Left colon (tissue), 2 donors: ENCODE measurements around the gene BCAR1. TPM values are rescaled to one million over a fixed set of nuclear protein-coding genes. Genes with fewer than 3 reads are reported as not detected.
"Not testable (repeated sequence)": the region's sequence is repeated elsewhere in the genome, so short reads cannot be mapped to it uniquely, and the experiment has no call there.

ENCODE experiments used
- ATAC-seq: fragments of 200-7000 bp; cut with Tn5 transposase; one replicate; pipeline ENCODE4 v1.9.1; 2020; ENCODE audit warnings: mild to moderate bottlenecking, moderate library complexity
- DNase-seq, 2 donors: peaks; one replicate each; pipeline ENCODE4 v3.0.0-alpha.2; 2020
- intact Hi-C, 2 donors: fragments of 100-400 bp; cut with DNase I in 1 of 2; cut with micrococcal nuclease in 1 of 2; formaldehyde crosslinking; loops; one replicate each; pipeline versions ENCODE4 v1.11.2 to v1.14.0; 2022; cut with DNase I, micrococcal nuclease
- total RNA-seq, 2 donors: library from RNA; stranded (reverse); fragmentation: NEBNext Ultra II Directional; extraction: Animal tissue kit (Norgen Biotek cat#: 25700); gene quantifications; one replicate each; pipeline ENCODE4 v1.2.1, GENCODE V29; 2021
- donor health status: DM: no; HTN: no; CAD: no.
- donor health status: DM: yes; HTN: yes; CAD: no.

The BCAR1 gene
- total RNA-seq, 2 donors from 2014 or later: 139 to 145 TPM

GRCh38 chr16:75272629-75273028, 21.2 kb upstream of the BCAR1 start:
- DNase-seq, intact Hi-C loops, ATAC-seq: not testable (repeated sequence)

GRCh38 chr16:75272097-75272551, 20.7 kb upstream of the BCAR1 start:
- ATAC-seq: no peak

GRCh38 chr16:75271441-75272096, 20.1 kb upstream of the BCAR1 start:
- no peak for DNase-seq
- ATAC-seq: no peak
- intact Hi-C loops: no loop called here

More at GRCh38 chr16:75272097-75272551, 20.7 kb upstream of the BCAR1 start:
- intact Hi-C loops: no loop called here
- DNase-seq: no peak

GRCh38 chr16:75269358-75269757, 17.9 kb upstream of the BCAR1 start:
- ATAC-seq, DNase-seq, intact Hi-C loops: not testable (repeated sequence)

- ATAC-seq: peak; percentile 86
- intact Hi-C loops: no loop called here
- peak; percentile 76 to 88 for DNase-seq
These were observed 16.3 kb upstream of the BCAR1 start for GRCh38 chr16:75267631-75268264.

- intact Hi-C loops: no loop called here
- no peak for DNase-seq
- no peak for ATAC-seq
These were observed 15.6 kb upstream of the BCAR1 start for GRCh38 chr16:75266738-75267630.

- ATAC-seq: peak; percentile 48
These were observed 14.7 kb upstream of the BCAR1 start for GRCh38 chr16:75265911-75266701.

GRCh38 chr16:75264999-75265910, 13.8 kb upstream of the BCAR1 start:
- intact Hi-C loops: no loop called here
- ATAC-seq: peak; percentile 43
- peak in 1 of 2 donors; percentile 78 for DNase-seq

More at GRCh38 chr16:75265911-75266701, 14.7 kb upstream of the BCAR1 start:
- intact Hi-C loops: no loop called here
- peak in 1 of 2 donors; percentile 70 for DNase-seq

GRCh38 chr16:75264457-75264998, 13.1 kb upstream of the BCAR1 start:
- no peak for DNase-seq
- ATAC-seq: no peak
- intact Hi-C loops: no loop called here

- ATAC-seq (no peak), DNase-seq (no peak)
- intact Hi-C loops: no loop called here
These were observed 12.6 kb upstream of the BCAR1 start for GRCh38 chr16:75263963-75264445.

- DNase-seq: no peak
- intact Hi-C loops: no loop called here
These were observed 12.0 kb upstream of the BCAR1 start for GRCh38 chr16:75263291-75263962.

GRCh38 chr16:75262800-75263127, 11.3 kb upstream of the BCAR1 start:
- intact Hi-C loops: no loop called here
- no peak for DNase-seq
- ATAC-seq: no peak

More at GRCh38 chr16:75263291-75263962, 12.0 kb upstream of the BCAR1 start:
- ATAC-seq: no peak

- intact Hi-C loops: no loop called here
- DNase-seq: peak; percentile 72 to 75
- peak; percentile 82 for ATAC-seq
These were observed 10.8 kb upstream of the BCAR1 start for GRCh38 chr16:75262104-75262799.

- intact Hi-C loops: no loop called here
- DNase-seq: no peak
- ATAC-seq: no peak
These were observed 10.2 kb upstream of the BCAR1 start for GRCh38 chr16:75261590-75262078.

- no peak for DNase-seq
- no peak for ATAC-seq
- intact Hi-C loops: no loop called here
These were observed 9.6 kb upstream of the BCAR1 start for GRCh38 chr16:75260851-75261589.

GRCh38 chr16:75258807-75259141, 7.3 kb upstream of the BCAR1 start:
- intact Hi-C loops: no loop called here
- no peak for ATAC-seq
- no peak for DNase-seq
